HUES6 (cell line): Measurements from ENCODE around the gene C1orf122.
"Not testable (repeated sequence)": the region's sequence is repeated elsewhere in the genome, so short reads cannot be mapped to it uniquely, and the experiment has no call there.

Experiments
- H3K27ac ChIP-seq: 2 replicates; pipeline ENCODE4 v1.7.0; 2013; ENCODE audit warnings: low read depth, mild to moderate bottlenecking, low read length, inconsistent platforms
- H3K27me3 ChIP-seq: 2 replicates; pipeline ENCODE4 v1.6.1; 2013; ENCODE audit warnings: low read length; ENCODE audit not compliant: control insufficient read depth, insufficient read depth
- H3K36me3 ChIP-seq: 2 replicates; pipeline ENCODE4 v1.6.1; 2013; ENCODE audit warnings: low read length; ENCODE audit not compliant: control insufficient read depth, insufficient read depth
- H3K4me1 ChIP-seq: 2 replicates; pipeline ENCODE4 v1.6.1; 2013; ENCODE audit warnings: low read length; ENCODE audit not compliant: control insufficient read depth, insufficient read depth
- H3K4me3 ChIP-seq: 2 replicates; pipeline ENCODE4 v1.5.1; 2013; ENCODE audit warnings: low read depth, low read length
- H3K9ac ChIP-seq: one replicate; pipeline ENCODE4 v1.6.1; 2013; ENCODE audit warnings: mild to moderate bottlenecking, low read length
- H3K9me3 ChIP-seq: 2 replicates; pipeline ENCODE4 v1.6.1; 2013; ENCODE audit warnings: low read depth, low read length; ENCODE audit not compliant: control insufficient read depth, insufficient read depth

The C1orf122 gene

GRCh38 chr1:37807555-37808368 lies at the start of gene C1orf122, which contains the start of gene YRDC:
C1orf122 (plus strand) TSS chr1:37807790; CDS start chr1:37808405, 615 bp downstream.
YRDC (minus strand) TSS chr1:37808208; CDS start chr1:37808180, 28 bp downstream.
- peak within 1 kb of the TSS; percentile 22; the same call in 1 of the 2 replicates for H3K27ac ChIP-seq
- peaks cover 12% of the 10 kb centered on the region for H3K4me1 ChIP-seq
- H3K27me3 ChIP-seq, result no peaks in the 10 kb centered on the region
- peak within 1 kb of the TSS; percentile 92 for H3K4me3 ChIP-seq
- no peaks in the 10 kb centered on the region for H3K9me3 ChIP-seq
- H3K36me3 ChIP-seq, result peaks cover 50% of the 10 kb centered on the region
- peak within 1 kb of the TSS; percentile 97 for H3K9ac ChIP-seq

- peaks cover 100% of the 10 kb centered on the region for H3K27me3 ChIP-seq
- no peak overlapping the region for H3K27ac ChIP-seq
- no peaks in the 10 kb centered on the region for H3K4me1 ChIP-seq
- H3K4me3 ChIP-seq, result no peak overlapping the region
- H3K36me3 ChIP-seq, result no peaks in the 10 kb centered on the region
- H3K9me3 ChIP-seq, result no peaks in the 10 kb centered on the region
- H3K9ac ChIP-seq, result no peak overlapping the region
These were observed 48.1 kb upstream of the C1orf122 start for GRCh38 chr1:37759451-37759850.

GRCh38 chr1:37761416-37762095 lies 46.0 kb upstream of the C1orf122 start:
- Histone ChIP-seq H3K36me3 (no peaks in the 10 kb centered on the region), H3K4me1 (peaks cover 12% of the 10 kb centered on the region; the same call in 1 of the 2 replicates), H3K4me3 (no peak overlapping the region), H3K9ac (no peak overlapping the region), H3K9me3 (no peaks in the 10 kb centered on the region), H3K27me3 (peaks cover 100% of the 10 kb centered on the region), H3K27ac (no peak overlapping the region)

- Histone ChIP-seq H3K4me1 (peaks cover 12% of the 10 kb centered on the region; the same call in 1 of the 2 replicates), H3K9ac (no peak overlapping the region), H3K4me3 (no peak overlapping the region), H3K27ac (no peak overlapping the region), H3K9me3 (no peaks in the 10 kb centered on the region), H3K27me3 (peaks cover 100% of the 10 kb centered on the region), H3K36me3 (no peaks in the 10 kb centered on the region)
These were observed 45.1 kb upstream of the C1orf122 start for GRCh38 chr1:37762516-37762915.

- Histone ChIP-seq H3K27ac (no peak overlapping the region), H3K4me3 (no peak overlapping the region), H3K36me3 (no peaks in the 10 kb centered on the region), H3K9ac (no peak overlapping the region), H3K4me1 (peaks cover 12% of the 10 kb centered on the region; the same call in 1 of the 2 replicates), H3K27me3 (peaks cover 99% of the 10 kb centered on the region), H3K9me3 (no peaks in the 10 kb centered on the region)
These were observed 43.7 kb upstream of the C1orf122 start for GRCh38 chr1:37763791-37764413.

- peak overlapping the region; percentile 39; the same call in 1 of the 2 replicates for H3K4me3 ChIP-seq
- H3K9ac ChIP-seq, result no peak overlapping the region
- no peak overlapping the region for H3K27ac ChIP-seq
- peaks cover 99% of the 10 kb centered on the region for H3K27me3 ChIP-seq
- H3K9me3 ChIP-seq, result no peaks in the 10 kb centered on the region
- H3K36me3 ChIP-seq, result no peaks in the 10 kb centered on the region
- H3K4me1 ChIP-seq, result peaks cover 12% of the 10 kb centered on the region; the same call in 1 of the 2 replicates
These were observed 43.2 kb upstream of the C1orf122 start for GRCh38 chr1:37764414-37764825.

GRCh38 chr1:37764888-37765441 lies 42.6 kb upstream of the C1orf122 start, which contains the start of gene EPHA10:
EPHA10 (minus strand) TSS chr1:37765120; CDS start chr1:37765066, 54 bp downstream.
- Histone ChIP-seq H3K36me3 (no peaks in the 10 kb centered on the region), H3K9me3 (no peaks in the 10 kb centered on the region), H3K4me1 (peaks cover 12% of the 10 kb centered on the region; the same call in 1 of the 2 replicates), H3K27me3 (peaks cover 99% of the 10 kb centered on the region), H3K9ac (no peak within 1 kb of the TSS), H3K4me3 (peak within 1 kb of the TSS; percentile 39), H3K27ac (no peak within 1 kb of the TSS)

- peaks cover 99% of the 10 kb centered on the region for H3K27me3 ChIP-seq
These were observed 41.5 kb upstream of the C1orf122 start for GRCh38 chr1:37765916-37766664.

GRCh38 chr1:37767488-37767887 lies 40.1 kb upstream of the C1orf122 start:
- Histone ChIP-seq H3K27ac (no peak overlapping the region), H3K4me3 (no peak overlapping the region), H3K27me3 (peaks cover 86% of the 10 kb centered on the region), H3K36me3 (no peaks in the 10 kb centered on the region), H3K9me3 (no peaks in the 10 kb centered on the region), H3K4me1 (peaks cover 12% of the 10 kb centered on the region; the same call in 1 of the 2 replicates), H3K9ac (no peak overlapping the region)

More at GRCh38 chr1:37765916-37766664, 41.5 kb upstream of the C1orf122 start:
- Histone ChIP-seq H3K4me1 (peaks cover 12% of the 10 kb centered on the region; the same call in 1 of the 2 replicates), H3K4me3 (peak overlapping the region; percentile 39), H3K9ac (no peak overlapping the region), H3K27ac (no peak overlapping the region), H3K36me3 (no peaks in the 10 kb centered on the region), H3K9me3 (no peaks in the 10 kb centered on the region)

- H3K9me3 ChIP-seq, H3K4me1 ChIP-seq, H3K36me3 ChIP-seq, H3K9ac ChIP-seq, H3K27ac ChIP-seq, H3K4me3 ChIP-seq: not testable (repeated sequence)
- peaks cover 46% of the 10 kb centered on the region for H3K27me3 ChIP-seq
These were observed 36.1 kb upstream of the C1orf122 start for GRCh38 chr1:37771440-37771839.
